Mesenteric fat pad (tissue), 1 donor: ENCODE data around the gene ACKR4. TPM values are rescaled to one million over a fixed set of nuclear protein-coding genes. Genes with fewer than 3 reads are reported as not detected.
"Not testable (repeated sequence)": the region's sequence is repeated elsewhere in the genome, so short reads cannot be mapped to it uniquely, and the experiment has no call there.

Source experiments
- DNase-seq: peaks from one replicate; pipeline ENCODE4 v3.0.0-alpha.2; 2020; ENCODE audit warnings: low spot score
- long read RNA-seq: library from polyadenylated mRNA; unstranded; transcript quantifications from one replicate; pipeline ENCODE4 v2.0.0, GENCODE V29; 2020
- total RNA-seq: library from RNA; stranded (reverse); fragmentation: NEBNext Ultra II Directional; extraction: Animal tissue kit (Norgen Biotek cat#: 25700); gene quantifications from one replicate; pipeline ENCODE4 v1.2.1, GENCODE V29; 2021
- donor health status: DM: yes; HTN: yes; CAD: no.

Gene ACKR4
- total RNA-seq = 4.6 TPM
- long read RNA-seq, transcript ACKR4-201 (2 exons, 1,914 nt) = major isoform, 11 of 15 reads
- long read RNA-seq, partial matches to known transcripts = 0 of 15 reads
- long read RNA-seq, other reads (novel, unspliced or antisense) = 4 of 15 reads

DNA sequence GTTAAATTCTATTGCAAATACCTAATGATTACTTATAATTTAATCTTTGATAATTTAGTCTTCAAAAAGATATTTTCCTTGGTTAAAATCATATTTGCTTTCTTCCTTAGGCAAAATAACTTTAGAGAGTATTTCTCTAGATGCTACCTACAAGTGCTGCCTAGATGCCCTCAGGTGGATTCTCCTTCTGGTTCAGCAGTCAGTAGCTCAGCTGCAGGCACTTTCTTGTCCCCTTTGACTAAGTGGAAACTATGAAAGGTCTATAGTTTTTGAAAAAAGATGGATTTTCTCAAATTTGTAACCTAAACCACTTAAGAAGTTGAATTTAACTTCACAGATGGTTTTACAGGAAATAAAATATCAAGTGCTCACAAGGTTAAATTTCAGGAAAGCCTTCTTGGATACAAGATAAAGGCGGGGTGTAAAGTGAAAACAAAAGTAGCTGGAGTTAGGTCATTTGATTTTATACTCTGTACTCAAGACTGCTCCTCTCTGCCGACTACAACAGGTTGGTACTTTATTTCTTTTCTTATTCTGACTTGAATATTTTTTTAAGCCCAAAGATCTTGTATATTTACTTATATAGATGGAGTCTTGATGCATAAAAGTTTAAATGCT is at the start of gene ACKR4:
Gene ACKR4 (plus strand): TSS at position 455 of the 618 bp plus-strand sequence. CDS start 3,128 bp downstream, outside the sequence.
- no peak for DNase-seq

DNA sequence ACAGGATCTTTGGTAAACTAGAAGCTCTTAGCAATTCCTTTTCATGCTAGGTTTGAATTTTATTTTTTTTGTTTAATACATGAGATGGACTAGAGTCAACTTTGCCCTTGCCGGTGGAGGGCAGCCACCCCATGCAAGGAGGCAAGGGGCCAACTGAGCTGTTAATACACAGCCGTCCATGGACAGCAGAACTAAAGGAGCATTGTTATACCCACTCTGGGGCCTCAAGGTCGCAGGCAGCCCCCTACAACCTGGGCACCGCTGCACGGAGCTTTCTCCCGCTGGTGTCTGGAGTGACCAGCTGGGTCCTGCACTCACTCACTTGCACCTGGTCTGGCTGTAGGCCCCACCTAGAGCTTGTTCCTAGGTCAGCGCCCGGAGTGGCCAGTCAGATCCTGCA is 47.9 kb upstream of the ACKR4 start:
- DNase-seq = no peak

DNA sequence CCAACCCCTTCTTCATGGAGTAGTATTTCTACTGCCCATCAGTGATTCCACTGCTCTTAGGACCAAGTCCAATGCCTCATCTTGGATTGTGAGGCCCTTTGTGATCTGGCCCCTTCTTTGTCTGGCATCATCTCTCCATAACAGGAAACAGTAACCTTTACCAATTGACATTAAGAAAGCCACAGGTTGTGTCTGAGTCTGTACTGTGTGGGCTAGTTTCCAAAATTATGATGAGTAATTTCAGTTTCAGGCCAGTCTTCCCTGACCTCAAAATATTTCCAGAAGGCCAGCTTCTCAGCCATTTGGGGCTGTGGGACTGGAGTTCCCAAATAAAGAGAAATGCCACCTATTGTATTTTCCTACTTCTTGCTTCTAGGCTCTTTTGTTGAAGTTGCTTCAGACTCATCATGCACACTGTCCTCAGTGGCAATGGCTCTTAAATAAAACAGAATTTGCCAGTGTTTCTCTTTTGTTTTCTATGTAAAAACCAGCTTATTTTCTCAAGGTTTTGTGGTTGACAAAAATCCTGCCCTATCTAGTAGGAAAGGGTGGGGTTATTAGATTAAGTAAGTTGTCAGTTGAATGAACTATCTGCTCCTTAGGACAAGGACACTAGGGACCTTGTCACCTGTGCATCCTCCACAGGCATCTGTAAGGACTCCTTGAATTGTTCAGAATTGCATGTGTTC is 47.0 kb upstream of the ACKR4 start:
- DNase-seq = no peak

DNA sequence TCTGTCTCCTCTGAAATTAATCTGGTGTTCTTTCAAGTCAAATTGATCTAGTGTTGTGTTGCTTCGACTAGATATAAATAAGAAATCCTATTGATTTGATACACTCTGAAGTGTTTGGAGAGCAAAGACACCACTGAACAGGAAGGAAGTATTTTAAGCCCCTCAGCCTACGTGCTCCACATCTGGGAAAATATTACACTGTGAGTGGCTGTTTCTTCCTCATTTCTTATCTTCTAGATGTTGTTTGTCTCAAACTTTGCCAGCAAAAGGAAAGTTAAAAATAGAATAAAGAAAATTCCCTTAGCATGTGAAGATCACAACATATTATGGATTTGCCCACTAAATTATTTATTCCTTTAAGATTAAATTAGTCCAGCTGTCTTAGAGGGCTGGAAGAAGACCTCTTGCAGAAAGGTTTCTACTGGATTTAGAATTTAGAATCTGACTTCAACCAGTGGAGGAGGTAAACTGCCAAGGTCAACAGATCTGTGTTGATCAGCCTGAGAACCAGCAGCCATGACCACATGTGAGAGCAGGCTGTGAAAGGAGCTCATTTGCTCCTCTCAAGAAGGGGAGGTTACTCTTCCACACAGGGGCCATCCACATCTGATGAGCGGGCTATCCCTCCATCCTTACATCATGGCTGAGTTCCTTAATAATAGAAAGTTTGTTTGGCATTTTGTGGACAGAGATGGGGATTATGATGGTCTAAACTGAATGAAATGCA is 46.3 kb upstream of the ACKR4 start:
- DNase-seq = no peak

DNA sequence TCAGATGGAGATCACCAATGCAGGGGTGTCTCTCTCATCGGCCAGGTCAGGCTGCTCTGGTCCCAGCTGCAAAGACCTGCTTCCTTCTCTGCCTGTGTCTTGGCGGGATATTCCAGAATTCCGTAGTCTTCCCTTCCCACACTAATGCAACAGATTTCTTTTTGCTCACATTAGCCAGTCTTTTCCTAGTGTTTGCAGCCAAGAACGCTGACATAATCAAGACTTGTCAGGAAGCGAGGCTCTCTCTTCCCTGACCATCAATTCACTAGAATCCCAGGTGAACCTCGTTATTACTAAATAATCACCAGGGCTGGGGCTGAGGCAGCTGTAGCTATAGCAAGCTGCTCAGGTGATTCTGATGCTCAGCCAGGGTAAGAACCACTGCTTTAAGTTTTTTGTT is 43.2 kb upstream of the ACKR4 start:
- no peak for DNase-seq

DNA sequence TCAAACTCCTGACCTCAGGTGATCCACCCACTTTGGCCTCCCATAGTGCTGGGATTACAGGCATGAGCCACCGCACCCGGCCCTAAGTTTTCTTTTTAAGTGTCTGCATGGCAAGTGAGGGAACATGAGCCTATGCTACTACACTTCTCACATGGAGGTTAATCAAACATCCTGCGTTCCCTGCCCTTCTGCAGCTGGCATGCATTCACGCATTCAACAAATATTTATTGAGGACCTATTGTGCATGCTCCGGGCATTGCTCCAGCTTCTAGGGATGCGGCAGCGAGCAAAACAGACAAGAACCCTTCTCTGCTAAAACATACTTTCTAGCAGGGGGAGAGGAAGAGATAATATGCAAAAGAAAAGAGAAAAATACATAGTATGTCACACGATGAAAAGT is 42.6 kb upstream of the ACKR4 start:
- no peak for DNase-seq

DNA sequence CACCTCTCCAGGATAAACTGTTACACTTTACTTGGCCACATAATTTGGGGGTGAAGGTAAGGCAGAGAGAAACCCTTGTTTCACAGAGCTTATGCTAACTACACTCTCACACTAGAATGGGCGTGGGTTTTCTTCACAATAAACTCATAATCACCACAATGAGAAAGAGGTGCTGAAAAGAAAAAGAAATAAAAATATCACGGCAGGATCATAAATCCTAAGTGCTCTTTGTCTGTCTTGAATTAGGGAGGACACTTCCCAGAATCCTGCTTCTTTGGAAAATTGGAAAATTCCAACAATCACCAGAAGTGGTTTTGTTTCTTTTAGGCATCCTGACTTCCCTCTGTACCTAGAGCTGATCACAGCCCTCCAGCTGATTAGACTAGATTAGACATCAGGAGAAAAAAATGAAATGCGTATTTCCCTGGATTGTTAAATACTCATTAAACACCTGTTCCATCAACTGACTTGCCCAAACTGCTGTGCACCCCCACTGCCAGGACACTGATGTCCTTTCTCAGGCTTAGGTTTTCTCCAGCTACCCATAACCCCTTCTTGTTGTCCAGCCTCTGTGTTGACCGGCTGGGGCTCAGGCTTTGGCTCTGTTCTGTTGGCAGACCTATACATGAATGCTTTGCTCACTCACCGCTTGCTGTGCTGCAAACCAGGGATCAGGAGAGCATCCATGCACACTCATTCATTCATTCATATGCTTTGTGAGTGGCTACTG is 41.6 kb upstream of the ACKR4 start:
- DNase-seq = no peak

DNA sequence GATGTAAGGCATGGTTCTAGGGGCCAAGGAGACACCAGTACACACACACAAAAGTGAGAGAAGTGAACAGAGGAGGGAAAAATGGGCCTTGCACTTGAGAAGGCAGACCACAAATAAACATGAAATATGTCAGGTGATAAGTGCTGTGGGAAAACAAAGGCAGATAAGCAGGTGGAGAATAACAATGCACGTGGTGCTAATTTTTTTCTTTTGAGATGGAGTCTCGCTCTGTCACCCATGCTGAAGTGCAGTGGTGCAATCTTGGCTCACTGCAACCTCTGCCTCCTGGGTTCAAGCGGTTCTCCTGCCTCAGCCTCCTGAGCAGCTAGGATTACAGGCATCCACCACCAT is 41.1 kb upstream of the ACKR4 start:
- not testable (repeated sequence) for DNase-seq

DNA sequence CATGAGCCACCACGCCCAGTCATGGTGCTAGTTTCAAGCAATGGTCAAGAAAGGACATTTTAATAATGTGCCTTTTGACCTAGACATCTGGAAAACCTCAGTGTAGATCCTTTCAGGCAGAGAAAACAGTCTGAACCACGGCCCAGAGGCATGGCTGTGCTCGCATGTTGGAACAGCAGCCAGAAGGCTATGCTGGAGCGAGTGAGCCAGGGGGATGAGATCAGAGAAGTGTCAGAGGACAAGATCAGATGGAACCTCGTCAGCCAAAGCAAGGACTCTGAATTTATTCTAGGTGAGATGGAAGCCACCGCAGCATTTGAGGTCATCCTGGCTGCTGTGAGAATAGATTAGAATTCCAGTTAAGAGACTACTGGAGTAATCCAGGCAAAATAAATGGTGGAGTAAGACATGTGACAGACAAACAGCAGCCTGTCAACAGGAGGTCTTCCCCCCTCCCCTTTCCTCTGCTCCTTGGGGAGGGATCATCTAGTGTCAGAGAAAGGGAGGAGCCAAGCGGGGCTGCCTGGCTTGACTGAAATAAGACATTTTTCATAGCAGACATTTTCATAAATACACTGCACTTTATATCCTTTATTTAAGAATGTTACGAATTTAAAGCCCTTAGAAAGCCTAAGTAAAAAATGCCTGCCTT is 40.4 kb upstream of the ACKR4 start:
- no peak for DNase-seq

DNA sequence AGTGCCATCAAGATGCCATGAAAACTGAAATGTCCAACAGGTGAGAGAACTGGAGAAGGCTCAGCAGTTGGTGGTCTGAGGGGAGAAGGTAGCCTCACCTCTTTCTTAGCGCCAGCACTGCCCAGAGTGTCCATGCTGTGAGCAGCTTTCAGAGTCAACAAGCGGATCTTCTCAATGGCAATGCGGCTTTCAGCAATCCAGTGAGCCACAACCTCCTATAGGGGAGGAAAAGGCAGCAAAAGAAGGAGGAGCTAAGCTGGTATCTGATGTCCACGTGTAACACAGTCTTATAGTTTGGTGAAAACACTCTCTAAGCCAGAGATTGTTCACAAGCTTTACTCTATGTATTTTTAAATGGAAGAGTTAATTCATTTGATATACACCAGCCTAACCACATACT is 36.1 kb upstream of the ACKR4 start:
- DNase-seq = no peak

DNA sequence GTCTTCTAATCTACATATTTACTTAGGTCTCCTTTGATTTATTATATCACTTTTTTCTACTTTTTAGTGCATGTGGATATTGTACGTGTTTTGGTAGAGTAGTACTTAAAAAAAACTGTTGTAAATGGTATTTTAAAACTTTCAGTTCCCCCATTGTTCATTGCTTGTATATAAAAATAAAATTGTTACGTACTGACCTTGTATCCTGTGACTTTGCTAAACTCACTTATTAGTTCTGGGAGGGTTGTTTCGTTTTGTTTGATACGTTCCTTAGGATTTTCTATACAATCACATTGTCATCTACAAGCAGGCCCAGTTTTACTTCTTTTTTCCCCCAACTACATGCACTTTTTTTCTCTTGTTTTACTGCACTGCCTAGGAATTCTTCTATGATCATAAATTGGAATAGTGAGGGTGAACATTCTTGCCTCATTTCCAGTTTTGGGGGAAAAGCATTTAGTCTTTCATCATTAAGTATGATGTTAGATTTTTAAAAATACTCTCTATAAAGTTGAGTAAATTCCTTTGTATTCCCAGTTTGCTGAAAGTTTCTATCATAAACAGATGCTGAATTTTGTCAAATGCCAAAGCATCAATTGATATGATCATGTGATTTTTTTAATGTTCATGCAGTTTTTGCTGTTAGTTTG is 33.5 kb upstream of the ACKR4 start:
- no peak for DNase-seq

DNA sequence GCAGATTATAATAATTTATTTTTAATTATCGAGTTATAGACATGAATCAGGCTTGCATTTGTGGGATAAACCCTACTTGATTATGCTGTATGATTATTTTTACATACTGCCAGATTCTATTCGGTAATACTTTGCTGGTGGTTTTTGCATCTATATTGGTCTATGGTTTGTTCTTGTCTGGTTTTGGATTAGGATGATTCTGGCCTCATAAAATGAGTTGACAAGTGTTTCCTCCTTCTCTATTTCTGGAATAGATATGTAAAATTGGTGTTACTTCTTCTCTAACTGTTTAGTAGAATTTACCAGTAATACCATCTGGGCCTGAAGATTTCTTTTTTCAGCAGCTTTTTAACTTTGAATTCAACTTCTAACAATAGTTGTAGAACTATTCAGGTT is 33.0 kb upstream of the ACKR4 start:
- no peak for DNase-seq

DNA sequence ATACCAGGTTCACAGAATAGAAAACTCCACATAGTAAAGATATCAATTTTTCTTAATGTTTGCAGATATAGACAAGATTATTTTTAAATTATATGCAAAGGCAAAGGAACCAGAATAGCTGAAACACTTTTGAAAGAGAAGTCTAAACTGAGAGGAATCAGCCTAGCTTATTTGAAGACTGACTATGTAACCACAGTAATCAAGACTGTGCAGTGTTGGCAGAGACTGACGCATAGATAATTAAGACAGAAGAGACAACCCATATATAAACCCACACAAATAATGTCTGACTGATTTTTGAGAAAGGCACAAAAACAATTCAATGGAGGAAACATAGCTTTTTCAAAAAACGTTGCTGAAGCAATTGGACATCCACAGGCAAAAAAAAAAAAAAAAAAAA is 28.6 kb upstream of the ACKR4 start:
- DNase-seq = no peak

DNA sequence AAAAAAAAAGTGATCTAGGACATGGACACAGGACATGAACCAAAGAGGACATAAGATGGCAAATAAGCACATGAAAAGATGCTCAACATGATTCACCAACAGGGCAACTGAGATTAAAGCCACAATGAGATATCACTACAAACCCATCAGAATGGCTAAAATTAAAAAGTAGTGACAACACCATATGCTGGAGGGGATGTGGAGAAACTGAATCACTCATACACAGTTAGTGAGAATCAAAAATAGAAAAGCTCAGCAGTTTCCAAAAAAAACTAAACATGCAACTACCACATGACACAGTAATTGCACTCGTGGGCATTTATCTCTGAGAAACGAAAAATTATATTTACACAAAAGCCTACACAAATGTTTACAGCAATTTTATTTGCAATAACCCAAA is 27.9 kb upstream of the ACKR4 start:
- no peak for DNase-seq

DNA sequence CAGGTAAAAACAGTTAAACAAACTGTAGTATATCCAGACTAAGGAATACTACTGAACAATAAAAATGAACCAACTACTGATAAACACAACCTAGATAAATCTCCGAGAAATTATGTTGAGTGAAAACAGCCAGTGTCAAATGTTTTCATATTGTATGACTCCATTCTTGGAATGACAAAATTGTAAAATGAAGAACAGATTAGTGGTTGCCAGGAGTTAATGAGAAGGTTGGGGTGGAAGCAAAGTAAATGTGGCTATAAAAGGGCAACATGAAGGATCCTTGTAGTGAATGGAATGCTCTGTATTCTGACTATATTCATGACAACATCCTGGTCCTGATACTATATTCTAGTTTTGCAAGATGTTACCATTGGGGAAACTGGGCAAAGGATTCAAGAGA is 27.5 kb upstream of the ACKR4 start:
- DNase-seq = no peak

DNA sequence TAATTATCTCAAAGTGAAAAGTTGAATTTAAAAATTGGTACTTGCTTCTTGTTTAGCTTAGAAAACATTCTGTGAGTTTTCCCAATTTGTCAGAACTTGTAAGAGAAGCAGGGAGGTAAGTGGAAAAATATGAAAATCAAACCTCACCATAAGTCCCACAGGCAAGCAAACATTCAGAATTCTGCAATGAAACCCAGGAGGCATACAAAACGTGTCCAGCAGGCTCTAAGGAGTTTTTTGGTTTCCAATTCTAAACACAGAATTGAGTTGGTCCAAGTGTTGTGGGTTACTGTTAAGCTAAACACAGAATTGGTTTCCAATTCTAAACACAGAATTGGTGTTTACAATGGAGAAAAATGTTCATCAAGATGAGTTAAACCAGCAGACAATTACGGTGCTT is 27.1 kb upstream of the ACKR4 start:
- no peak for DNase-seq

DNA sequence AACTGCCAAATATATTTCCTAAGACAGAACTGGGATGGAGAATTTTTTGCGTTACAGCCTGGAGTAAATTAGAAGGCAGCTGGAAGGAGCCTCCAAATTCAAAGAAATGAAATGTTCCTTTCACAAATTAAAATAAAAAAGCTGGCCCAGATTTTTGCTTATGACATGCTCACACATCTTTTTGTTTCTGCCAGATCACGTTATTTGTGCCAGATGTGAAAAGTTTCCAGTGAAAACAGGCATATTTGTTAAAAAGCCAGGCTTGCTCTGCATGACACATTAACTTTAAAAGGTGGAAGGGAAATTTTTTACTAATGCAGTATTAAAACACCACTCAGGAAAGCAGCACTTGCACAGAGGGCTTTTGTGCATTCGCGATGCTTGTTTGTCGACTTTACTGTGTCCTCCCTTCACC is 23.3 kb upstream of the ACKR4 start:
- DNase-seq = no peak

DNA sequence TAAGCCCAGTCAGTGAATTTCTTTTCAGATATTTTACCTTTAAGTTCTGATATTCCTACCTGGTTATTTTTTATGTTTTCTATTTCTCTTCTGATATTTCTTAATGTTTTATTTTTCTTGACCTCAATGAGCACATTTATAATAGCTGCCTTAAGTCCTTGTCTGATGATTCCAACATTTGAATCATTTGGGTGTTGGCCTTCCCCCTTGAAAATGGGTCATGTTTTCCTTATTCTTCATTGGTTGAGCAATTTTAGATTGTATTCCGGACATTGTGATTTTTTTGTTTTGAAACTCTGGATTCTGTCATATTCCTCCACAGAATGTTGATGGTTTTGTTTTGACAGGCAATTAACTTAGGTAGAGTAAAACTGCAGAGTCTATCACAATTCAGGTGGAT is 9.7 kb upstream of the ACKR4 start:
- no peak for DNase-seq

DNA sequence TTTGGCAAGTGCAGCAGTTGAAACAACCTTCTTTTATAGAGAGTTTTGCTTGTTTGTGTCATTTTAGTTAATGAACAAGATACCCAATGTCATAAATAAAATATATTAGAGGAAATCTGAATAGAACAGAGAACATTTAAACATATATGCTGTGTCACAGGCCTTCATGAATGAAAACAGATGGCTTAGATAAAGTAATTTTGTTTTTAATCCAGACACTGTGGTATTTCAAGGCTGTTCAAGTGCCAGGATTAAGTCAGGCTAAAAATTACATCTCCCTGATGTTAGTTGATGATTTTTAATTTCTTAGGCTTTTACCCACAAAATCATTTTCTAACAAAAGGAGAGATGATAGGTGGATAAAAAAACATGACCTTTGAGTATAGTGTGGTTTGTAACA is 4.9 kb upstream of the ACKR4 start:
- DNase-seq = no peak

DNA sequence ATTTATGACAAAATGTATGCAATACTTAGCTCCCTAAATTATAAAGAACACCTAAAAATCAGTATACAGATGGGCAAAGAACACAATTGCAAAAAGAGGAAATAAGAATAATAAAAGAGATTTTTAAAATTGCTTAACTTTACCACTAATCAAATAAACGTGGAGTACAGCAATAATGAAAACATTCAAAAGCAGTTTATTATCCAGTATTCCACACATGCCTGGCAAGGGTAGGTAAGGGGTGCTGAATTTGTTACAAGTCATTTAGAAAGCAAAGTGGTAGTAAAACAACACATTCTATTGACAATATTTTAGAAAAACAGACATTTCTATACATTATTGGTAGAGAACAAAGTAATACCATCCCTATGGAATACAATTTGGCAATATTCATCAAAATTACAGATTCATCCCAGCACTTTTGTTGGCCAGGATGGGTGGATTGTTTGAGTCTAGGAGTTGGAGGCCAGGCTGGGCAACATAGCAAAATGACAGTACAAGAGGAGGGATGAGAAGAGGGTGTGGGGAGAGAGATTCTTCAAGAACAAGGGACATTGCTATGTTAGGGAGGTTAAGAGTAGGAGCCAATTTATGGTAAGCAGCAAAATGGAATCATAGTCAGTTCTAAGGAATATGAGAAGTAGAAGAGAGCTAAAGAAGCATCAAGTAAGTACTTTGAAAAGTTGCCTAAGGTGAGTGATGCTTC is 3.7 kb upstream of the ACKR4 start:
- DNase-seq = no peak
